Tibial nerve (tissue), 3 donors: ENCODE data around the gene MAFG.

Source experiments
- CTCF ChIP-seq, 5 experiments: fragments of 200-600 bp in 3 of 5; fragments of 450-650 bp in 2 of 5; sonication (generic) in 3 of 5; IDR thresholded peaks; one replicate each; pipeline ENCODE4 v1.5.1; 2016 to 2019; ENCODE audit warnings: antibody characterized with exemption in 5 of 5, mild to moderate bottlenecking in 3 of 5, moderate library complexity in 2 of 5
- POLR2A ChIP-seq, 2 donors: fragments of 450-650 bp; IDR thresholded peaks; one replicate each; pipeline ENCODE4 v1.6.1; 2017; ENCODE audit warnings: antibody characterized with exemption in 2 of 2, mild to moderate bottlenecking in 2 of 2, moderate library complexity in 2 of 2

GRCh38 chr17:81877569-81877968 lies 50.0 kb downstream of the MAFG start:
- TF ChIP-seq POLR2A (IDR thresholded peaks at IDR 0.05) (no peak), CTCF (IDR thresholded peaks at IDR 0.05) (no peak)
